Activated CD4-positive, alpha-beta T cell treated with anti-CD3 and anti-CD28 coated beads for 36 hours (primary cell): ENCODE data around the gene DNPH1. TPM values are rescaled to one million over a fixed set of nuclear protein-coding genes. Genes with fewer than 3 reads are reported as not detected.
A peak's percentile ranks its signal among the peaks of the same experiment; 100 is the strongest.

ENCODE experiments used
- ATAC-seq: fragments of 200-7000 bp; cut with Tn5 transposase; one replicate; pipeline ENCODE4 v1.10.0; 2021; ENCODE audit warnings: mild to moderate bottlenecking, moderate library complexity
- CTCF ChIA-PET: fragments of 350-600 bp; sonication (Branson Sonifier 250); formaldehyde crosslinking; loops from one replicate; lab custom pipeline; 2021; ENCODE audit warnings: antibody characterized with exemption; lab: Charles Lee
- POLR2A ChIA-PET: fragments of 350-600 bp; sonication (Branson Sonifier 250); formaldehyde crosslinking; loops from one replicate; lab custom pipeline; 2021; ENCODE audit warnings: antibody characterized with exemption, inconsistent platforms; lab: Charles Lee
- DNase-seq: peaks from one replicate; pipeline ENCODE4 v3.0.0-alpha.2; 2020
- H3K27ac Mint-ChIP-seq: one replicate; pipeline ENCODE4 v1.8.0; 2021; ENCODE audit warnings: mixed read lengths
- H3K27me3 Mint-ChIP-seq: one replicate; pipeline ENCODE4 v1.8.0; 2021; ENCODE audit warnings: mixed read lengths
- H3K36me3 Mint-ChIP-seq: one replicate; pipeline ENCODE4 v1.8.0; 2021; ENCODE audit warnings: low read depth, mixed read lengths
- H3K4me1 Mint-ChIP-seq: one replicate; pipeline ENCODE4 v1.8.0; 2021; ENCODE audit warnings: mixed read lengths
- H3K4me3 Mint-ChIP-seq: one replicate; pipeline ENCODE4 v1.8.0; 2021; ENCODE audit warnings: mild to moderate bottlenecking, moderate library complexity, mixed read lengths
- H3K9me3 Mint-ChIP-seq: one replicate; pipeline ENCODE4 v1.8.0; 2021; ENCODE audit warnings: low read depth, mixed read lengths
- intact Hi-C, 2 experiments: fragments of 100-400 bp; cut with DNase I in 1 of 2; cut with micrococcal nuclease in 1 of 2; formaldehyde crosslinking; loops; one replicate each; pipeline versions ENCODE4 v1.14.2 to v1.15.1; 2022 to 2024; cut with DNase I, micrococcal nuclease
- total RNA-seq, 2 experiments: library from RNA; stranded (reverse); gene quantifications; one replicate each; pipeline ENCODE4 v1.2.3, GENCODE V29; 2021

The DNPH1 gene
- total RNA-seq, 2 experiments from 2014 or later: 58.5 to 80.3 TPM

- Mint-ChIP-seq H3K4me3 (no peak overlapping the region), H3K4me1 (peaks cover 22% of the 10 kb centered on the region), H3K27ac (no peak overlapping the region), H3K9me3 (no peaks in the 10 kb centered on the region), H3K27me3 (peaks cover 18% of the 10 kb centered on the region), H3K36me3 (no peaks in the 10 kb centered on the region)
- ChIA-PET CTCF (interaction anchor here (0.6 to 1.7 kb wide), 3 partner anchors 12 to 186 kb away, joined by 3 to 4 read pairs (median 3); no protein-coding TSS in a partner anchor), POLR2A (interaction anchor here (0.7 kb wide), 1 partner anchor 507 kb away, joined by 3 read pairs; no protein-coding TSS in a partner anchor)
- intact Hi-C loops: no loop called here
- DNase-seq: peak; percentile 65
- ATAC-seq: peak; percentile 87
Observed at GRCh38 chr6:43254138-43254817, 25.0 kb upstream of the DNPH1 start.

DNA sequence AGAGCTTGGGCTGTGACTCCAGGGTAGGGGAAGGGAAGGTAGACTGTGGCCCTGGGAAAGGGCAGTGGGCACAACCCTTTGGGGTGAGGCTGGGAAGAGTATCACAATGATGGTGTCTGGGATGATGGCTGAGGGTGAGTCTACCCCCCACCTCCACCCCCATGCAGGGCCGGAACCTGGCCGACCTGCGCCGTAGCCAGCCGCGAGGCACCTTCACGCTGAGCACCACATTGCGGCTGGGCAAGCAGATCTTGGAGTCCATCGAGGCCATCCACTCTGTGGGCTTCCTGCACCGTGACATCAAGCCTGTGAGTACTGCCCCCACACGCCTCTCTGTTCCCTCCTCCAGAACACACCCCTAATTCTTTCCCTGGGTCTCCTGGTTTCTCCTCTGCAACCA lies 24.1 kb upstream of the DNPH1 start:
- intact Hi-C loops: no loop called here
- POLR2A ChIA-PET: interaction anchor here (0.7 kb wide), 1 partner anchor 506 kb away, joined by 3 read pairs; no protein-coding TSS in a partner anchor
- no peaks in the 10 kb centered on the region for H3K36me3 Mint-ChIP-seq

DNA sequence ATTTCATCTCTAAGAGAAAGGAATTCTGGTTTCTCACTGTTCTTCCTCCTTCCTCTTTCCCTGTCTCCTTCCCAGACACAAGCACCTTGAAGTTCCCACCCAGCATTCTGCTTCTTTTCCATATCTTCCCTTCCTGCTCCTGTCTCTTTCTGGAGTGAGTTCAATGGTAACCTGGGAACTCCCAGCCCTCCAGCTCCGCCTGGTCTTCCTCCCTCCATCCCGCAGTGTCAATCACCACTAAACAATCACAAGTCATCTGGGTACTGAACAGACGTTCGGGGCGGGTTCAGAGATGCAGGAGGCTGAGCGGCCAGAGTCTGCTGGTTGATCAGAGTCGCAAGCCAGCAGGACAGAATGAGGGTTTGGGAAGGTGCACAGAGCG lies 21.7 kb upstream of the DNPH1 start:
- no peak for ATAC-seq
- peaks cover 18% of the 10 kb centered on the region for H3K27me3 Mint-ChIP-seq
- H3K4me3 Mint-ChIP-seq: no peak overlapping the region
- no peak overlapping the region for H3K27ac Mint-ChIP-seq
- CTCF ChIA-PET: interaction anchor here (0.7 to 1.3 kb wide), 3 partner anchors 16 to 22 kb away, joined by 3 read pairs; partner anchors contain the start of gene DNPH1
- H3K9me3 Mint-ChIP-seq: no peaks in the 10 kb centered on the region
- peak; percentile 53 for DNase-seq
- no peaks in the 10 kb centered on the region for H3K36me3 Mint-ChIP-seq
- intact Hi-C loops: no loop called here
- POLR2A ChIA-PET: no interaction called here
- H3K4me1 Mint-ChIP-seq: peaks cover 32% of the 10 kb centered on the region

More for the DNA sequence above, 24.1 kb upstream of the DNPH1 start:
- ATAC-seq: no peak
- no peak for DNase-seq
- CTCF ChIA-PET: interaction anchor here (0.7 to 1.7 kb wide), 6 partner anchors 11 to 1000 kb away, joined by 3 to 6 read pairs (median 4); partner anchors contain the start of gene DNPH1
- Mint-ChIP-seq H3K27me3 (peaks cover 18% of the 10 kb centered on the region), H3K4me3 (no peak overlapping the region), H3K4me1 (peaks cover 22% of the 10 kb centered on the region), H3K27ac (no peak overlapping the region), H3K9me3 (no peaks in the 10 kb centered on the region)

DNA sequence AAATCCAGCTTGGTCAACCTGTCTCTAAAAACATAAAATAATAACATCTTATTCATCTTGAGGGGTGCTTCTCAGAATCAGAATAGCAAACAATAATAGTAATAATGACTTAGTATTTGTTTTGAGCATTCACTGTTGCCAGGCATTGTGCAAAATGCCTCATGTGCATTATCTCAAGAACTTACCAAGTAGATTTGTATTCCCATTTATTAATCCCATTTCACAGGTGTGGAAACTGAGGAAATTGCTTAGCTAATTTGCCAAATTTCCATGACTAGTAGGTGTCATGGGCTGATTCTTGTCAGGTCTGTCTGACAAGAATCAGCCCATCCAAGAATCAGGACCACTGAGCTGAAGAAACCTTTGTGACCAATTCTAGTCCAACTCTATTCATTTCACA lies 19.5 kb upstream of the DNPH1 start:
- no peaks in the 10 kb centered on the region for H3K9me3 Mint-ChIP-seq
- peaks cover 18% of the 10 kb centered on the region for H3K27me3 Mint-ChIP-seq
- no peaks in the 10 kb centered on the region for H3K36me3 Mint-ChIP-seq
- ATAC-seq: no peak
- H3K27ac Mint-ChIP-seq: no peak overlapping the region
- ChIA-PET CTCF (interaction anchor here (0.5 to 0.7 kb wide), 2 partner anchors 14 to 257 kb away, joined by 3 to 4 read pairs; no protein-coding TSS in a partner anchor), POLR2A (no interaction called here)
- intact Hi-C loops: loop anchor here in 1 of 2 experiments (5.0 kb wide), 1 partner anchor 76 kb away; the partner anchor contains the start of gene SRF
- no peak for DNase-seq
- peaks cover 25% of the 10 kb centered on the region for H3K4me1 Mint-ChIP-seq
- no peak overlapping the region for H3K4me3 Mint-ChIP-seq

DNA sequence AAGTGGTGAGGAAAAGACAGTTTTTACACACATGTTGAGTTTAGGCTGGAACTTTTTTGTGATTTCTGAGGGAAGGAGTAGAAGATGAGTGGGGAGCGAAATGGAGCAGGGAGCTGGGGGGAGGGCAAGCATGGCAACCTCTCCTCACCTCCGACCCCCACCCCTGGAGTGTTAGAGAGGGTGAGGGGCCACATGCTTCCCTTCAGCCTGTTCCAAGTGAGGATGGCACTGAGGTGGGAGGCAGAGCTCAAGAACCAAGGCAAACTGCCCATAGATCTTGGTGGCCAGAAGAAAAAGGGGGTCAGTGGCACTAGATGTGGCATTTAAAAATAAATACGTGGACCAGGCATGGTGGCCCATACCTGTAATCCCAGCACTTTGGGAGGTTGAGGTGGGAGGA lies 18.8 kb upstream of the DNPH1 start:
- H3K27ac Mint-ChIP-seq: peak overlapping the region; percentile 62
- ChIA-PET POLR2A (no interaction called here), CTCF (interaction anchor here (0.6 to 1.9 kb wide), 2 partner anchors 19 to 269 kb away, joined by 3 to 8 read pairs; partner anchors contain the start of gene DNPH1)
- intact Hi-C loops: loop anchor here in 1 of 2 experiments (5.0 kb wide), 1 partner anchor 76 kb away; the partner anchor contains the start of gene SRF
- ATAC-seq (no peak), DNase-seq (no peak)
- no peaks in the 10 kb centered on the region for H3K9me3 Mint-ChIP-seq
- H3K4me3 Mint-ChIP-seq: peak overlapping the region; percentile 68
- no peaks in the 10 kb centered on the region for H3K36me3 Mint-ChIP-seq
- H3K27me3 Mint-ChIP-seq: peaks cover 18% of the 10 kb centered on the region
- H3K4me1 Mint-ChIP-seq: peaks cover 25% of the 10 kb centered on the region

DNA sequence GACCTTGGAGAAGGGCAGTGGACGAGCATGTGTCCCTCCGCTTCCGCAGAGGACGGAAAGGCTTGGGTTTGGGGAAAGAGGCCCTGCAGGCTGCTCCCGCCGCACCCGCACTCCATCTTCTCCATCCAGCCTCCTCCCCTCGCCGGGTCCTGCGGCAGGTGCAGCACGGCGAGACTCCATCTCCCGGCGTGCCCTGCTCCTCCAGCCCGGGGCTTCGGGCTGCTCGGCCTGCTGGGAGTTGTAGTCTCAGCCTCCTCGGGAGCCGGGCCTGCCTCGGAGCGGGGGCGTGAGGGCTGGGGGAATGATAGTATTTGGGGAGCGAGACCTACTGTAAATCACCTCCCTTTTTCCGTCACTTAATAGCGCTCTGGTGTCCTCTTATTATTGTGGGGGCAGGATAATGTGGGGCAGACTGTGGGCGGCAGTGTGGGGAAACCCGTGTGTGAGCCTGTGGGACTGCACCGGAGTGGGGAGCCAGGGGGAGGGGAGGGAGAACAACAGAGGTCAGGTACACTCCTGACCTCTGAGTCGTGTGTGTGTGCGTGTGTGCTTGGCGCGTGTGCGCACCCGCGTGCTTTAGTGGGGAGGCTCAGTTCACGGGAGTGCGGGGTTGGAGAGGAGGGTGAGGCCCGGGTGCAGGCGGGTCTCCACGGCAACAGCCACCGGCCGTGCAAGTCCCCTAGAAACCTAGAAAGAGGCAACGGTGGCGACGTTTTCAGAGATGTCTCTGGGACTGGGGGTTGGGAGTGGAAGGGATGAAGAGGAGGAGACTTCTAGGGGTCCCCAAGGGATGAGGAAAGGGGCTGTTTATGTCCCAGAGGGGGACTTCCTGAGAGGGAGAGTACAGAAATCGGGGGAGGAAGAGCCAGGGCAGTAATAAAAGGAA lies 18.1 kb upstream of the DNPH1 start:
- H3K27ac Mint-ChIP-seq: peak overlapping the region; percentile 62
- peak overlapping the region; percentile 68 for H3K4me3 Mint-ChIP-seq
- ATAC-seq (peak; percentile 99), DNase-seq (peak; percentile 94)
- intact Hi-C loops: loop anchor here (1.0 to 5.0 kb wide), 12 partner anchors 18 to 382 kb away; partner anchors contain the start of genes ABCC10 (in 2 of the 2), DNPH1 (in 2 of the 2), CNPY3 (in 1 of the 2) and GTPBP2 (in 1 of the 2)
- peaks cover 14% of the 10 kb centered on the region for H3K27me3 Mint-ChIP-seq
- H3K4me1 Mint-ChIP-seq: peaks cover 25% of the 10 kb centered on the region
- ChIA-PET CTCF (interaction anchor here (0.6 to 1.9 kb wide), 2 partner anchors 18 to 270 kb away, joined by 3 to 8 read pairs; partner anchors contain the start of gene DNPH1), POLR2A (interaction anchor here (0.6 to 1.2 kb wide), 2 partner anchors 9 to 270 kb away, joined by 3 to 5 read pairs; partner anchors contain the start of gene POLR1C)
- no peaks in the 10 kb centered on the region for H3K9me3 Mint-ChIP-seq
- H3K36me3 Mint-ChIP-seq: no peaks in the 10 kb centered on the region

DNA sequence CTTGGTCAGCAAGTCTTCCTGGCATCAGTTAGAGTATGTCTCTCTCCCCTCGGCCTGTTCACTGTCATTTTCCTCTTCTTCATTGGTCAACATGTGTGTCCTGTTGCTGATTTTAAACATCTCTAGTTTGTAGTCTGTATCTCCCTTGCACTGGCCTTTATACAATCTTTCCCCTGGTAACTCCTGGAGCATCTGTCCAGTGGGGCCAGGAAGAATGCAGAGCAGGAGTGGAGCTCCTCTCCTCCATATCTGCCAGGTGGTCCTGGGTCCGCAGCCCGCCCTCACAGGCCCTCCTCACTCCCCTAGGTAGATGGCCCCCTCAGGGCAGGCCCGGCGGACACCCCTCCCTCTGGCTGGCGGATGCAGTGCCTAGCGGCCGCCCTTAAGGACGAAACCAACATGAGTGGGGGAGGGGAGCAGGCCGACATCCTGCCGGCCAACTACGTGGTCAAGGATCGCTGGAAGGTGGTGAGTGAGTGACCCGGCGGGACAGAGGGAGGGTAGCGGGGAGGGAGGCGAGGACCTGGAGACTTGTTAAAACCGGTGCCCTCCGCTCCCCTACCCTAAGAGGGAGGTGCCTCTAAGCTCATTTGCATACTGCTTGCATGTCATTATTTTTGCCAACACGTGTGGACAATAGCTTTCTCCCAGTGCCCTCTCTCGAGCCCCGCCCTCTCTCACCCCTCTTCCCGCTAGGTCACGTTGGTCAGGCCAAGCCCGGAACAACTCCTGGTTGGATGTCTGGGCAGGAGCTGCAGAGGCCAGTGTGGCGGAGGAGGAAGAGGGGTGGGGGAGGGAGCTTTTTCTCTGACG lies 17.2 kb upstream of the DNPH1 start:
- Mint-ChIP-seq H3K9me3 (no peaks in the 10 kb centered on the region), H3K4me1 (peaks cover 23% of the 10 kb centered on the region), H3K4me3 (peak overlapping the region; percentile 68), H3K27me3 (peaks cover 11% of the 10 kb centered on the region), H3K27ac (peak overlapping the region; percentile 62), H3K36me3 (no peaks in the 10 kb centered on the region)
- intact Hi-C loops: loop anchor here (1.0 to 5.0 kb wide), 12 partner anchors 17 to 383 kb away; partner anchors contain the start of genes ABCC10 (in 2 of the 2), DNPH1 (in 2 of the 2), CNPY3 (in 1 of the 2) and GTPBP2 (in 1 of the 2)
- ATAC-seq: peak; percentile 34
- peak; percentile 47 for DNase-seq
- ChIA-PET POLR2A (interaction anchor here (0.6 to 1.2 kb wide), 2 partner anchors 9 to 271 kb away, joined by 3 to 5 read pairs; partner anchors contain the start of gene POLR1C), CTCF (interaction anchor here (0.6 to 1.9 kb wide), 2 partner anchors 17 to 399 kb away, joined by 3 to 8 read pairs; partner anchors contain the start of gene DNPH1)

- Mint-ChIP-seq H3K27ac (no peak overlapping the region), H3K36me3 (no peaks in the 10 kb centered on the region), H3K9me3 (peaks cover 4% of the 10 kb centered on the region), H3K27me3 (peaks cover 9% of the 10 kb centered on the region), H3K4me3 (no peak overlapping the region), H3K4me1 (peaks cover 17% of the 10 kb centered on the region)
- intact Hi-C loops: no loop called here
- ChIA-PET CTCF (interaction anchor here (0.8 to 1.4 kb wide), 2 partner anchors 15 to 268 kb away, joined by 3 to 4 read pairs; partner anchors contain the start of gene DNPH1), POLR2A (no interaction called here)
- no peak for DNase-seq
- ATAC-seq: no peak
Observed at GRCh38 chr6:43243664-43244321, 14.5 kb upstream of the DNPH1 start.

GRCh38 chr6:43242908-43243663 lies 13.8 kb upstream of the DNPH1 start, which contains the start of gene TTBK1:
Gene TTBK1 (plus strand): TSS chr6:43243481. CDS start chr6:43246661, 3,180 bp downstream.
- H3K4me3 Mint-ChIP-seq: no peak within 1 kb of the TSS
- peaks cover 4% of the 10 kb centered on the region for H3K9me3 Mint-ChIP-seq
- peaks cover 17% of the 10 kb centered on the region for H3K4me1 Mint-ChIP-seq
- H3K27ac Mint-ChIP-seq: no peak within 1 kb of the TSS
- ChIA-PET CTCF (no interaction called here), POLR2A (no interaction called here)
- H3K27me3 Mint-ChIP-seq: peaks cover 9% of the 10 kb centered on the region
- H3K36me3 Mint-ChIP-seq: no peaks in the 10 kb centered on the region
- peak; percentile 73 for DNase-seq
- intact Hi-C loops: no loop called here
- no peak for ATAC-seq
